B cell (primary cell): ENCODE data around the gene TLNRD1.

ENCODE experiments used
- EZH2 ChIP-seq: IDR thresholded peaks from 2 replicates; pipeline ENCODE4 v1.6.1; 2012; ENCODE audit warnings: borderline replicate concordance, low read depth, mild to moderate bottlenecking, moderate library complexity, low read length; ENCODE audit not compliant: insufficient read depth, poor library complexity, severe bottlenecking
- TF ChIP-seq, protein P1 (sequence below): fragments of 200-600 bp; IDR thresholded peaks from one replicate; pipeline ENCODE4 v1.8.0; 2022; ENCODE audit warnings: antibody characterized with exemption, mild to moderate bottlenecking

DNA sequence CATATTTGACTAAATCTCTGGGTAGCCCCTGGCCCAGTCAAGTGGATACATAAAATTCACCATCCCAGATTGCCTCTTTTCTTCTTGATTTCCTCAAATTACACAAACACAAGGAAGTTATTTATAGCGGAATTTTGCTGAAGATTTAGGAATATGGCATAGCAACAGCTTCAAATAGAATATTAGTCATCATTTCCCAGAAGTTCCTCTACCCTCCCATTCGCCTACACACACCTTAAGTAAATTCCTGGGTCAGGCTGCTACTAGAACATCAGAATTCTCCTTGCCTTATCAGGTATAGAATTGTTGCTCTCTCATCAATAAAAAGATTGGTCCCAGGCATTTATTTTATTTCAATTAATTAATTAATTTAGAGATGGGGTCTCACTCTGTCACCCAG is 42.7 kb upstream of the TLNRD1 start:
- TF ChIP-seq, protein P1, sequence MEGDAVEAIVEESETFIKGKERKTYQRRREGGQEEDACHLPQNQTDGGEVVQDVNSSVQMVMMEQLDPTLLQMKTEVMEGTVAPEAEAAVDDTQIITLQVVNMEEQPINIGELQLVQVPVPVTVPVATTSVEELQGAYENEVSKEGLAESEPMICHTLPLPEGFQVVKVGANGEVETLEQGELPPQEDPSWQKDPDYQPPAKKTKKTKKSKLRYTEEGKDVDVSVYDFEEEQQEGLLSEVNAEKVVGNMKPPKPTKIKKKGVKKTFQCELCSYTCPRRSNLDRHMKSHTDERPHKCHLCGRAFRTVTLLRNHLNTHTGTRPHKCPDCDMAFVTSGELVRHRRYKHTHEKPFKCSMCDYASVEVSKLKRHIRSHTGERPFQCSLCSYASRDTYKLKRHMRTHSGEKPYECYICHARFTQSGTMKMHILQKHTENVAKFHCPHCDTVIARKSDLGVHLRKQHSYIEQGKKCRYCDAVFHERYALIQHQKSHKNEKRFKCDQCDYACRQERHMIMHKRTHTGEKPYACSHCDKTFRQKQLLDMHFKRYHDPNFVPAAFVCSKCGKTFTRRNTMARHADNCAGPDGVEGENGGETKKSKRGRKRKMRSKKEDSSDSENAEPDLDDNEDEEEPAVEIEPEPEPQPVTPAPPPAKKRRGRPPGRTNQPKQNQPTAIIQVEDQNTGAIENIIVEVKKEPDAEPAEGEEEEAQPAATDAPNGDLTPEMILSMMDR: no peak
- no peak for TF ChIP-seq EZH2
